GM18498 (cell line): ENCODE measurements around the gene ENTPD1.
A peak's percentile ranks its signal among the peaks of the same experiment; 100 is the strongest.
"Not testable (repeated sequence)": the region's sequence is repeated elsewhere in the genome, so short reads cannot be mapped to it uniquely, and the experiment has no call there.

Experiments
- ATAC-seq: cut with Tn5 transposase; IDR thresholded peaks from one replicate; pipeline ENCODE4 v1.9.1; 2021; ENCODE audit warnings: mild to moderate bottlenecking, moderate library complexity; ENCODE audit not compliant: unreplicated experiment

Gene ENTPD1

GRCh38 chr10:95756041-95756761 lies at the start of gene ENTPD1:
ENTPD1 (plus strand) TSS chr10:95756163; CDS start chr10:95756240, 77 bp downstream.
- ATAC-seq = peak; percentile 32

GRCh38 chr10:95706573-95706972 lies 49.4 kb upstream of the ENTPD1 start:
- ATAC-seq = no peak

GRCh38 chr10:95706990-95707389 lies 49.0 kb upstream of the ENTPD1 start:
- ATAC-seq = no peak

GRCh38 chr10:95711492-95711891 lies 44.5 kb upstream of the ENTPD1 start:
- no peak for ATAC-seq

- no peak for ATAC-seq
Observed at GRCh38 chr10:95716466-95716865, 39.5 kb upstream of the ENTPD1 start.

- ATAC-seq = no peak
Observed at GRCh38 chr10:95716866-95717265, 39.1 kb upstream of the ENTPD1 start.

- not testable (repeated sequence) for ATAC-seq
Observed at GRCh38 chr10:95720745-95721144, 35.2 kb upstream of the ENTPD1 start.

- ATAC-seq = not testable (repeated sequence)
Observed at GRCh38 chr10:95722496-95722895, 33.5 kb upstream of the ENTPD1 start.

- ATAC-seq = no peak
Observed at GRCh38 chr10:95728526-95728925, 27.4 kb upstream of the ENTPD1 start.

GRCh38 chr10:95729323-95730055 lies 26.5 kb upstream of the ENTPD1 start:
- ATAC-seq = no peak

GRCh38 chr10:95730233-95730632 lies 25.7 kb upstream of the ENTPD1 start:
- no peak for ATAC-seq

- ATAC-seq = not testable (repeated sequence)
Observed at GRCh38 chr10:95732907-95733306, 23.1 kb upstream of the ENTPD1 start.

- ATAC-seq = no peak
Observed at GRCh38 chr10:95739056-95739455, 16.9 kb upstream of the ENTPD1 start.

GRCh38 chr10:95741807-95742467 lies 14.0 kb upstream of the ENTPD1 start:
- peak; percentile 79 for ATAC-seq

GRCh38 chr10:95742485-95742884 lies 13.5 kb upstream of the ENTPD1 start:
- ATAC-seq = peak; percentile 21

GRCh38 chr10:95742962-95743535 lies 12.9 kb upstream of the ENTPD1 start:
- ATAC-seq = no peak

- no peak for ATAC-seq
Observed at GRCh38 chr10:95745501-95745900, 10.5 kb upstream of the ENTPD1 start.

- no peak for ATAC-seq
Observed at GRCh38 chr10:95748349-95748748, 7.6 kb upstream of the ENTPD1 start.

- ATAC-seq = peak; percentile 50
Observed at GRCh38 chr10:95755511-95756004, 405 bp upstream of the ENTPD1 start.

GRCh38 chr10:95756809-95757684 lies 1.1 kb downstream of the ENTPD1 start:
- ATAC-seq = no peak
